GM10248 (cell line): Measurements from ENCODE around the gene TMEM117.

ENCODE experiments used
- CTCF ChIA-PET: fragments of 300-600 bp; sonication (Branson Sonifier 250); formaldehyde crosslinking; extraction: SDS; loops from one replicate; lab custom pipeline; 2021; ENCODE audit warnings: antibody characterized with exemption; lab: Yijun Ruan, JAX
- POLR2A ChIA-PET: fragments of 350-650 bp; sonication (Branson Sonifier 250); formaldehyde crosslinking; extraction: SDS; loops from one replicate; lab custom pipeline; 2020; ENCODE audit warnings: antibody characterized with exemption; lab: Yijun Ruan, JAX
- DNase-seq: peaks from one replicate; pipeline ENCODE4 v3.0.0; 2012; ENCODE audit errors: extremely low spot score
- TF ChIP-seq, protein P1 (sequence below): IDR thresholded peaks from 2 replicates; pipeline ENCODE4 v1.5.1; 2012; ENCODE audit warnings: mild to moderate bottlenecking, low read depth; ENCODE audit errors: extremely low read depth, missing control alignments, control extremely low read depth

The TMEM117 gene

DNA sequence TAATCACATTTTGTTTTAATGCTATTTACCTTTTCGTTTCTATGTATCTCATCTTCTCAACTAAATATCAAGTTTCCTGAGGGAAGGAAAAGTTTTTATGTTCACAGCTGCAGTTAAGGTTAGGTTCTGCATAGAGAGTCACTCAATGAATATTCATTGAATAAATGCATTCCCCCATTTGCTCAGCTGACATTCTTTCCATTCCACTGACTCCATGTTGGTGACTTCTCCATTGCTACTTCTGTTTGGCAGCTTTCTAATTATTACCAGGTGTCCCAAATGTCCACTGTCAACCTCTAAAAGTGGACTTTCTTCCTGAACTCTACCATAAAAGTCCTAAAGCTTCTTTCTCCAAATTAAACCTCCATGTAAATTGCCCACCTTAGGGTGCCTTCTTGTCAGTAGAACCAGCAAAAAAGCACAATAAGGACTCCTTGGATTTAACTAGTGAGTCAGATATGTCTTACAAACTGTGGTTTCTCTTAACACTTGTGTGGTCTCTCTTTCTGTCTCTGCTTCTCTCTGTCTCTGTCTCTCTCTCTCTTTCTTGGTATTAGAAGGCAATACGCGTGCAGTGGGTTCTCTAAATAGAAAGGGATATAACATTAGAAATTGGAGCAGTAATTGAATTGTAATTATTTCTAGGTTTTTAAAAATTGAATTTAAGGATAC lies 85.9 kb downstream of the TMEM117 start:
- DNase-seq: no peak
- CTCF ChIA-PET: interaction anchor here (1.4 kb wide), 1 partner anchor 91 kb away, joined by 3 read pairs; no protein-coding TSS in a partner anchor
- POLR2A ChIA-PET: no interaction called here
- TF ChIP-seq, protein P1, sequence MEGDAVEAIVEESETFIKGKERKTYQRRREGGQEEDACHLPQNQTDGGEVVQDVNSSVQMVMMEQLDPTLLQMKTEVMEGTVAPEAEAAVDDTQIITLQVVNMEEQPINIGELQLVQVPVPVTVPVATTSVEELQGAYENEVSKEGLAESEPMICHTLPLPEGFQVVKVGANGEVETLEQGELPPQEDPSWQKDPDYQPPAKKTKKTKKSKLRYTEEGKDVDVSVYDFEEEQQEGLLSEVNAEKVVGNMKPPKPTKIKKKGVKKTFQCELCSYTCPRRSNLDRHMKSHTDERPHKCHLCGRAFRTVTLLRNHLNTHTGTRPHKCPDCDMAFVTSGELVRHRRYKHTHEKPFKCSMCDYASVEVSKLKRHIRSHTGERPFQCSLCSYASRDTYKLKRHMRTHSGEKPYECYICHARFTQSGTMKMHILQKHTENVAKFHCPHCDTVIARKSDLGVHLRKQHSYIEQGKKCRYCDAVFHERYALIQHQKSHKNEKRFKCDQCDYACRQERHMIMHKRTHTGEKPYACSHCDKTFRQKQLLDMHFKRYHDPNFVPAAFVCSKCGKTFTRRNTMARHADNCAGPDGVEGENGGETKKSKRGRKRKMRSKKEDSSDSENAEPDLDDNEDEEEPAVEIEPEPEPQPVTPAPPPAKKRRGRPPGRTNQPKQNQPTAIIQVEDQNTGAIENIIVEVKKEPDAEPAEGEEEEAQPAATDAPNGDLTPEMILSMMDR: no peak

DNA sequence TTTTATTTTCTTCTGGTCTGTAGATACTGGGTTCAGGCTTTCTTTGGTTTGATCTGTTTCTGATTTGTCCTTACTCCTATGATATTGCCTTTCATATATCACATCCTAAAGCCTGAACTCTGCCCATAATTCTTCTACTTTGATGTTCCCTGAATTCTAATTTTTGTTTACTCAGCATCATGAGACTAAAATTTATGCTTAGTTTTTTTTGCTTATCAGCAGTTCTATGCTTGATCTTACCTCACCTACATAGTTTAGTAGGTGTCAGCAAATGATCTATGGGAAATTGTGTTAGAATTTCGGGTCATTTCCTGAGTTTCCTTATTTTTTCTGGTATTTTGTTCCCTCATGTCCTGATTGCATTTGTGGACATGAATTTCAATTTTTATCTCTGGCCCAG lies 94.2 kb downstream of the TMEM117 start:
- ChIA-PET CTCF (no interaction called here), POLR2A (no interaction called here)
- no peak for DNase-seq
- TF ChIP-seq, protein P1: no peak

DNA sequence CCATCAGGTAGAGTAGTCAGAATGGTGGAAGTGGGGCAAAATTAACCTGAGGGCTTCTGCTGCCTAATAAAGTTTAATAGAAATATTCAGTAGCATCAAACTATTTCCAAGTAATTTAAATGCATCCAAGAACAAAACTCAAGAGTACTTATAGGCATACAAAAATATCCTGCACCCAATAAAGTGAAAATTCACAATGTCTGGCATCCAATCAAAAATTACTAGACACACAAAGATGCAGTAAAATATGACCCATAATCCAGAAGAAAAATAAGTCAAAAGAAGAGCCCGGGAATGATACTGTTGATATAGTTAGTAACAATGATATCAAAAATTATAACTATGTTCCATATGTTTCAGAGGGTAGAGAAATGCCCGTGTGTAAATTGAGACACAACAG lies 95.3 kb downstream of the TMEM117 start:
- TF ChIP-seq, protein P1: no peak
- POLR2A ChIA-PET: interaction anchor here (0.6 kb wide), 1 partner anchor 156 kb away, joined by 3 read pairs; no protein-coding TSS in a partner anchor
- DNase-seq: no peak
- CTCF ChIA-PET: no interaction called here

DNA sequence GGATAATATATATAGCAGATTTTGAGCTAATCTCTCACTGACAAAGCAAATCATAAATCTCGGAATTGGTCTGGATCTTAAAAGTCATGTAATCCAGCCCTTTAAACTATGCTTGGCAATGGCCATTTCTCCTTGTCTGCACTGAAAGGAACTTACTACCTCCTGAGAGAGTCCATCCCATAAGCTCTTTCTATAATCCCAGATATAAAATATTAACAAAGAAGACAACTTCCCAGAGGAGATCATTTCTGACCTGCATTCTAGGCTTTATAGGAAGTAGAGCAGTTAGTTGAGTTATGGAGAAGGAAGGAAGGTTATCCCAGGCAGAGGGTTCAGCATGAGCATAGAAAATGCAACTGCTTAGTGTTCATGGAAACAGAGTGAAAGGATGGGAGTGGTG lies 99.7 kb downstream of the TMEM117 start:
- DNase-seq: no peak
- POLR2A ChIA-PET: no interaction called here
- CTCF ChIA-PET: interaction anchor here (1.0 kb wide), 1 partner anchor 11 kb away, joined by 3 read pairs; no protein-coding TSS in a partner anchor
- TF ChIP-seq, protein P1: no peak

DNA sequence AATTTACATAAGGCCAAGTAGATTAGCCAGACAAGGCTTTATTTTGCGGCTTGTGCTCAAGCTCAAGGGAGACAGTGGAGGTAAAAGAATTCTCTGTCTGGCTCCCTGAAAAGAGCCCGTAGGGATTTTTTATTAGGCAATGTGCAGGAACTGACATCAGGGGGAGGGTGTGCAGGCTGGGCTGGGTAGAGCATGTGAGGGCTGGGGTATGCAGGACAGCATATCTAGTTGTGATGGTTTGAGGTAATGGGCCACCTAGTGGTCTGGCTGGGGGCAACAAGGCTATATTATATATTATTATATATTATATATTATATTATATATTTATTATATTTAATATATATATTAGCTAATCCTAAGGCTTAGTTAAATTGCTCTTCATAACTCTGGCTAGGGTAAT lies 102.1 kb downstream of the TMEM117 start:
- POLR2A ChIA-PET: no interaction called here
- TF ChIP-seq, protein P1: no peak
- no peak for DNase-seq
- CTCF ChIA-PET: interaction anchor here (0.9 to 1.5 kb wide), 2 partner anchors 9 to 12 kb away, joined by 3 read pairs; no protein-coding TSS in a partner anchor

DNA sequence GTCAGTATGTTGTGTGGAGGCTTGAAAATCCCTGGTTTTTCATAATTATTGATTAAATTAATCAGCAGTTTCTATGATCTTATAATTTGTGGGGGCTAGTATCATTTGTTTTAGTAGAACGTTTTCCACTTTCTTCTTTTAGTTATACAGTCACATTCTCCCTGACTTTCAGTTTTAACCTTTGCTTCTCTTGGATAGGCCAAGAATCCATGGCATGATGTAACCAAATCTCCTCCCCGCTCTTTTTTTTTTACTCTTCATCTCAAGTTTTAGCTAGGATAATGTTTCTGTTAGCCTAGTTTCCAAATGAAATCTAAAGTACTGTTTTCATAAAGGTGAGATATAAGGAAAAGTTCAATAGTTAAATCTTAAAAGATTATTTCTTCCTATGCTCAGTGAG lies 106.5 kb downstream of the TMEM117 start:
- POLR2A ChIA-PET: no interaction called here
- TF ChIP-seq, protein P1: no peak
- DNase-seq: no peak
- CTCF ChIA-PET: interaction anchor here (2.5 kb wide), 1 partner anchor 13 kb away, joined by 5 read pairs; no protein-coding TSS in a partner anchor
